Endothelial cell of umbilical vein (primary cell): ENCODE data around the gene AGL.

Source experiments
- EZH2 ChIP-seq: IDR thresholded peaks from 2 replicates; pipeline ENCODE4 v1.6.1; 2012; ENCODE audit warnings: borderline replicate concordance, low read depth, mild to moderate bottlenecking, moderate library complexity, low read length, inconsistent platforms; ENCODE audit not compliant: severe bottlenecking
- FOS ChIP-seq: IDR thresholded peaks from 2 replicates; pipeline ENCODE4 v1.6.1; 2011; ENCODE audit warnings: mild to moderate bottlenecking, low read length, moderate library complexity, borderline replicate concordance; ENCODE audit not compliant: insufficient read depth
- POLR2A ChIP-seq: IDR thresholded peaks from 2 replicates; pipeline ENCODE4 v1.6.1; 2012; ENCODE audit warnings: low read depth, mild to moderate bottlenecking, control low read depth, low read length
- TF ChIP-seq, protein P1 (sequence below), 2 donors: IDR thresholded peaks; 1 replicate in 1 of 2; 2 replicates in 1 of 2; pipeline ENCODE4 v1.5.1; 2011; ENCODE audit warnings: low read length in 2 of 2, mild to moderate bottlenecking in 2 of 2, moderate library complexity in 2 of 2, control low read depth in 1 of 2, inconsistent platforms in 1 of 2, low read depth in 1 of 2; ENCODE audit not compliant: insufficient read depth in 1 of 2; ENCODE audit errors: extremely low read depth in 1 of 2

DNA sequence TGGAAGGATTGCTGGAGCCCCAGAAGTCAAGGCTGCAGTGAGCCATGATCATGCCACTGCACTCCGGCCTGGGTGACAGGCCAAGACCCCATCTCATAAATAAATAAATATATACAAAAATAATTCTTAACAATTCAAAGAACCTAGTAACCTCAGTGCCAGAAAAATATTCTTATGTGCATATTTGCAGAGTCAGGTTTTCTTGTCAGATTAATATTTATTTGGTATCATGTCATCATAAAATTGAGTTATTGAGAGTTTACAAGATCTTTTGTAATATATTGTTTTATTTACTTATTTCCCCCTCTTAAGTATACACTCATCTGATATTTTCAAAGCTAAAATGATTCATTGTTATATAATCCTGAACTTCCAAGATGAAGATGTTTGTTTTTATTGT lies 24.5 kb upstream of the AGL start:
- no peak for TF ChIP-seq EZH2
- TF ChIP-seq, protein P1, sequence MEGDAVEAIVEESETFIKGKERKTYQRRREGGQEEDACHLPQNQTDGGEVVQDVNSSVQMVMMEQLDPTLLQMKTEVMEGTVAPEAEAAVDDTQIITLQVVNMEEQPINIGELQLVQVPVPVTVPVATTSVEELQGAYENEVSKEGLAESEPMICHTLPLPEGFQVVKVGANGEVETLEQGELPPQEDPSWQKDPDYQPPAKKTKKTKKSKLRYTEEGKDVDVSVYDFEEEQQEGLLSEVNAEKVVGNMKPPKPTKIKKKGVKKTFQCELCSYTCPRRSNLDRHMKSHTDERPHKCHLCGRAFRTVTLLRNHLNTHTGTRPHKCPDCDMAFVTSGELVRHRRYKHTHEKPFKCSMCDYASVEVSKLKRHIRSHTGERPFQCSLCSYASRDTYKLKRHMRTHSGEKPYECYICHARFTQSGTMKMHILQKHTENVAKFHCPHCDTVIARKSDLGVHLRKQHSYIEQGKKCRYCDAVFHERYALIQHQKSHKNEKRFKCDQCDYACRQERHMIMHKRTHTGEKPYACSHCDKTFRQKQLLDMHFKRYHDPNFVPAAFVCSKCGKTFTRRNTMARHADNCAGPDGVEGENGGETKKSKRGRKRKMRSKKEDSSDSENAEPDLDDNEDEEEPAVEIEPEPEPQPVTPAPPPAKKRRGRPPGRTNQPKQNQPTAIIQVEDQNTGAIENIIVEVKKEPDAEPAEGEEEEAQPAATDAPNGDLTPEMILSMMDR (IDR thresholded peaks at IDR 0.05; ENCODE audit: extremely low read depth in 1 of 2, insufficient read depth in 1 of 2, low read depth in 1 of 2, low read length in 2 of 2): no peak
- no peak for TF ChIP-seq FOS
- no peak for TF ChIP-seq POLR2A
